Transverse colon (tissue), 4 donors: ENCODE measurements around the gene KSR1.

Experiments used
- EP300 ChIP-seq: sonication (generic); formaldehyde crosslinking; IDR thresholded peaks from one replicate; pipeline ENCODE4 v1.6.1; 2017; ENCODE audit warnings: antibody characterized with exemption, low read depth
- POLR2A ChIP-seq: fragments of 450-650 bp; IDR thresholded peaks from one replicate; pipeline ENCODE4 v1.6.1; 2016; ENCODE audit warnings: antibody characterized with exemption, mild to moderate bottlenecking, moderate library complexity
- POLR2AphosphoS5 ChIP-seq, 3 donors: sonication (generic); formaldehyde crosslinking; IDR thresholded peaks; one replicate each; pipeline ENCODE4 v1.6.1; 2016; ENCODE audit warnings: antibody characterized with exemption in 3 of 3
- TF ChIP-seq, protein P1 (sequence below), 5 experiments: fragments of 200-600 bp in 3 of 5; fragments of 450-650 bp in 2 of 5; sonication (generic) in 3 of 5; IDR thresholded peaks; 1 replicate in 2 of 5; 2 replicates in 3 of 5; pipeline ENCODE4 v1.5.1; 2016 to 2017; ENCODE audit warnings: antibody characterized with exemption in 5 of 5, inconsistent platforms in 3 of 5, mild to moderate bottlenecking in 2 of 5, moderate library complexity in 1 of 5

DNA sequence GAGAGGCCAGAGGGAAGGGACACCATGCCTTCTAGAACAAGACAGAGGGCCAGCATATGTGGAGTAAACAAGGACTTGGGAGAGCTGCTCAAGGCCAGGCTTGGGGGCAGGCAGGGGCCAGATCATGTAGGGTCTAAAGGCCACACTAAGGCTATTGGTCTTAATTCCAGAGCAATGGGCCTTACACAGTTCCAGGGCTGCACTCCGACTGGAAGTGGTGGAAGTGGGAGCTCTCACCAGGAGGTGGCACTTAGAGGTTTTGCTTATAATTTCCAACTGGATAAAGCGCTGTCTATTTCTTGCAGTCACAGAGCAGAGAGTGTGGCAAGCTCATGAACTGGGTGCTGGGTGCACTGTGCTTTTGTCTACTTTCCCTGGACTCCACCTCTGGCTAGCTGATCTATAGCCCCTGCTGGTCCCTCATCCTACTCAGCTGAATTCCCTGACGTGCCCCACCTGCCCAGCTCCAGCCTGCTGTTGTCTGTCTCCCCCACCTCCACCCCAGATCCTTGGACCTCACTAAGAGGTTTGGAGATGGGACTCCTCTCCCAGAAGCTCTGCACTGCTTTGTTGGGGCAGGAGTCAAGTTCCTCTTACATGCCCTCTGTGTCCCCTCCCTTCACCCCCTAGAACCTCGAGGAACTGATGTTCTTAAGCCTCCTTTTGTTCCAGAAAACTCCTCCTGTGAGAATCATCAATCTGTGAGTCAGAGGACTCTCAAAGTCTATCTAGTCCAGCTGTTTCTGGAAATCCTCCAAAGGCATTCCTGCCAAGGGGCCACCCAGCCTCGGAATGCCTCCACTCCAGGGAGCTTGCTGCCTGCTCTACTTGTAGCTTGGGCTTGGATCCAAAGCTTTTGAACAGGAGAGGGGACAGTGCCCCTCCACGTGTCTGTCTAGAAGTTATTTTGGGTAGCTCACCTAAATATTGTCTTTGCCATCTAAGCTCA lies 48.1 kb upstream of the KSR1 start:
- TF ChIP-seq, protein P1, sequence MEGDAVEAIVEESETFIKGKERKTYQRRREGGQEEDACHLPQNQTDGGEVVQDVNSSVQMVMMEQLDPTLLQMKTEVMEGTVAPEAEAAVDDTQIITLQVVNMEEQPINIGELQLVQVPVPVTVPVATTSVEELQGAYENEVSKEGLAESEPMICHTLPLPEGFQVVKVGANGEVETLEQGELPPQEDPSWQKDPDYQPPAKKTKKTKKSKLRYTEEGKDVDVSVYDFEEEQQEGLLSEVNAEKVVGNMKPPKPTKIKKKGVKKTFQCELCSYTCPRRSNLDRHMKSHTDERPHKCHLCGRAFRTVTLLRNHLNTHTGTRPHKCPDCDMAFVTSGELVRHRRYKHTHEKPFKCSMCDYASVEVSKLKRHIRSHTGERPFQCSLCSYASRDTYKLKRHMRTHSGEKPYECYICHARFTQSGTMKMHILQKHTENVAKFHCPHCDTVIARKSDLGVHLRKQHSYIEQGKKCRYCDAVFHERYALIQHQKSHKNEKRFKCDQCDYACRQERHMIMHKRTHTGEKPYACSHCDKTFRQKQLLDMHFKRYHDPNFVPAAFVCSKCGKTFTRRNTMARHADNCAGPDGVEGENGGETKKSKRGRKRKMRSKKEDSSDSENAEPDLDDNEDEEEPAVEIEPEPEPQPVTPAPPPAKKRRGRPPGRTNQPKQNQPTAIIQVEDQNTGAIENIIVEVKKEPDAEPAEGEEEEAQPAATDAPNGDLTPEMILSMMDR (IDR thresholded peaks at IDR 0.05), result no peak
- TF ChIP-seq POLR2A (no peak), EP300 (no peak), POLR2AphosphoS5 (IDR thresholded peaks at IDR 0.05) (no peak)
